HCT116 (cell line): ENCODE data around the gene DACH2. TPM values are rescaled to one million over a fixed set of nuclear protein-coding genes. Genes with fewer than 3 reads are reported as not detected.

Source experiments
- ATAC-seq: fragments of 200-7000 bp; cut with Tn5 transposase; 2 replicates; pipeline ENCODE4 v1.9.1; 2020; ENCODE audit warnings: mild to moderate bottlenecking, moderate library complexity
- BruUV-seq: library from RNA; stranded (reverse); fragments of 400-500 nt; replicated peaks from 2 replicates; lab custom pipeline; 2021; lab: Mats Ljungman, UMichigan
- CTCF ChIA-PET: fragments of 300-600 bp; sonication (Branson Sonifier 250); formaldehyde crosslinking; loops from one replicate; lab custom pipeline; 2021; ENCODE audit warnings: antibody characterized with exemption; lab: Charles Lee
- POLR2A ChIA-PET: fragments of 300-600, 350-600 bp; sonication (Branson Sonifier 250); formaldehyde crosslinking; loops from one replicate; lab custom pipeline; 2021; ENCODE audit warnings: antibody characterized with exemption; lab: Charles Lee
- RAD21 ChIA-PET, 2 experiments: fragments of 300-600 bp; sonication (Branson Sonifier 250); formaldehyde crosslinking; loops; one replicate each; lab custom pipeline; 2023; ENCODE audit warnings: low total read pairs in 2 of 2; ENCODE audit not compliant: uncharacterized antibody in 2 of 2, unreplicated experiment in 2 of 2, low non-redundant PET in 1 of 2; lab: Charles Lee
- DNase-seq: peaks from one replicate; pipeline ENCODE4 v3.0.0-alpha.2; 2010; ENCODE audit warnings: low read depth, low spot score
- H2AFZ ChIP-seq: fragments of 200-600 bp; shearing (Covaris generic), sonication (generic); 2 replicates; pipeline ENCODE4 v1.6.1; 2017; ENCODE audit warnings: low read depth, mixed run types, mixed read lengths, antibody characterized with exemption, low read length; ENCODE audit not compliant: poor library complexity, severe bottlenecking
- H3K27ac ChIP-seq: 2 replicates; pipeline ENCODE4 v1.5.1; 2012; ENCODE audit warnings: low read depth, low read length
- H3K27me3 ChIP-seq: fragments of 200-600 bp; sonication (generic); 2 replicates; pipeline ENCODE4 v1.6.1; 2016; ENCODE audit warnings: mixed run types, low read length, mixed read lengths; ENCODE audit not compliant: insufficient read depth
- H3K36me3 ChIP-seq, 2 experiments: fragments of 200-500 bp in 1 of 2; fragments of 200-600 bp in 1 of 2; sonication (Bioruptor generic) in 1 of 2; sonication (generic) in 1 of 2; 2 replicates each; pipeline versions ENCODE4 v1.5.1 to v1.6.1; 2014 to 2016; ENCODE audit warnings: low read length in 2 of 2, inconsistent platforms in 1 of 2, mixed read lengths in 1 of 2, mixed run types in 1 of 2; ENCODE audit not compliant: insufficient read depth in 2 of 2, control insufficient read depth in 1 of 2
- H3K4me1 ChIP-seq, 2 experiments: fragments of 200-600 bp in 1 of 2; sonication (generic) in 1 of 2; 2 replicates each; pipeline versions ENCODE4 v1.5.1 to v1.6.1; 2012 to 2017; ENCODE audit warnings: low read length in 2 of 2, inconsistent platforms in 1 of 2, mild to moderate bottlenecking in 1 of 2, mixed read lengths in 1 of 2, mixed run types in 1 of 2, moderate library complexity in 1 of 2; ENCODE audit not compliant: insufficient read depth in 2 of 2, control insufficient read depth in 1 of 2
- H3K4me2 ChIP-seq: fragments of 200-600 bp; sonication (generic); 2 replicates; pipeline ENCODE4 v1.6.1; 2017; ENCODE audit warnings: mixed run types, low read length, mixed read lengths
- H3K4me3 ChIP-seq, 2 experiments: fragments of 200-600 bp in 1 of 2; sonication (generic) in 1 of 2; replicated peaks in 1 of 2; 2 replicates each; pipeline ENCODE4 v1.5.1; 2011 to 2016; ENCODE audit warnings: low read length in 2 of 2, control low read depth in 1 of 2, low read depth in 1 of 2, mild to moderate bottlenecking in 1 of 2, mixed read lengths in 1 of 2, mixed run types in 1 of 2
- H3K79me2 ChIP-seq: fragments of 200-600 bp; sonication (generic); 2 replicates; pipeline ENCODE4 v1.6.1; 2017; ENCODE audit warnings: mild to moderate bottlenecking, mixed run types, low read length, moderate library complexity, mixed read lengths; ENCODE audit not compliant: insufficient read depth
- H3K9ac ChIP-seq: fragments of 200-600 bp; sonication (generic); 2 replicates; pipeline ENCODE4 v1.6.1; 2016; ENCODE audit warnings: low read length, mixed read lengths
- H3K9me2 ChIP-seq: fragments of 200-600 bp; sonication (generic), shearing (Covaris generic); 2 replicates; pipeline ENCODE4 v1.6.1; 2017; ENCODE audit warnings: mixed run types, mild to moderate bottlenecking, moderate library complexity; ENCODE audit not compliant: insufficient read depth
- H3K9me3 ChIP-seq, 2 experiments: fragments of 200-500 bp in 1 of 2; fragments of 200-600 bp in 1 of 2; sonication (Bioruptor generic) in 1 of 2; sonication (generic) in 1 of 2; 2 replicates each; pipeline ENCODE4 v1.6.1; 2014 to 2017; ENCODE audit warnings: low read length in 2 of 2, mixed read lengths in 2 of 2, inconsistent platforms in 1 of 2, low read depth in 1 of 2, mild to moderate bottlenecking in 1 of 2, mixed run types in 1 of 2, moderate library complexity in 1 of 2; ENCODE audit not compliant: control insufficient read depth in 1 of 2, insufficient read depth in 1 of 2
- H4K20me1 ChIP-seq: fragments of 200-600 bp; sonication (generic), shearing (Covaris generic); 2 replicates; pipeline ENCODE4 v1.6.1; 2017; ENCODE audit warnings: mixed run types, mild to moderate bottlenecking, moderate library complexity; ENCODE audit not compliant: insufficient read depth
- CTCF ChIP-seq, 3 experiments: fragments of 200-600 bp in 1 of 3; sonication (generic) in 1 of 3; IDR thresholded peaks in 2 of 3; conservative IDR thresholded peaks in 1 of 3; 2 replicates each; pipeline ENCODE4 v1.5.1; 2012 to 2017; ENCODE audit warnings: low read depth in 2 of 3, low read length in 2 of 3, antibody characterized with exemption in 1 of 3, borderline replicate concordance in 1 of 3, control low read depth in 1 of 3, mild to moderate bottlenecking in 1 of 3, mixed read lengths in 1 of 3, mixed run types in 1 of 3, moderate library complexity in 1 of 3; ENCODE audit not compliant: insufficient read depth in 1 of 3
- EGR1 ChIP-seq: IDR thresholded peaks from 2 replicates; pipeline ENCODE4 v1.6.1; 2012; ENCODE audit warnings: low read depth
- EZH2 ChIP-seq: fragments of 200-600 bp; sonication (generic); IDR thresholded peaks from 2 replicates; pipeline ENCODE4 v1.6.1; 2017; ENCODE audit warnings: antibody characterized with exemption, mixed run types
- EZH2phosphoT487 ChIP-seq: fragments of 200-600 bp; IDR thresholded peaks from 2 replicates; pipeline ENCODE4 v1.6.1; 2018; ENCODE audit warnings: antibody characterized with exemption, borderline replicate concordance
- POLR2AphosphoS5 ChIP-seq: IDR thresholded peaks from 2 replicates; pipeline ENCODE4 v1.6.1; 2011; ENCODE audit warnings: mild to moderate bottlenecking, low read depth, low read length, moderate library complexity
- SRF ChIP-seq: IDR thresholded peaks from 2 replicates; pipeline ENCODE4 v1.6.1; 2012; ENCODE audit warnings: low read depth
- TCF7L2 ChIP-seq: IDR thresholded peaks from 2 replicates; pipeline ENCODE4 v1.7.0; 2011; ENCODE audit warnings: borderline replicate concordance, inconsistent platforms; ENCODE audit not compliant: insufficient read depth, insufficient read length; ENCODE audit errors: extremely low read depth
- intact Hi-C: fragments of 100-400 bp; cut with micrococcal nuclease; formaldehyde crosslinking; loops from 2 replicates; pipeline ENCODE4 v1.10.0; 2022
- total RNA-seq: library from RNA; stranded (reverse); gene quantifications from one replicate; pipeline ENCODE4 v1.2.1, GENCODE V29; 2021; ENCODE audit not compliant: unreplicated experiment

Gene DACH2
- total RNA-seq, 1 experiment from 2014 or later: not detected

DNA sequence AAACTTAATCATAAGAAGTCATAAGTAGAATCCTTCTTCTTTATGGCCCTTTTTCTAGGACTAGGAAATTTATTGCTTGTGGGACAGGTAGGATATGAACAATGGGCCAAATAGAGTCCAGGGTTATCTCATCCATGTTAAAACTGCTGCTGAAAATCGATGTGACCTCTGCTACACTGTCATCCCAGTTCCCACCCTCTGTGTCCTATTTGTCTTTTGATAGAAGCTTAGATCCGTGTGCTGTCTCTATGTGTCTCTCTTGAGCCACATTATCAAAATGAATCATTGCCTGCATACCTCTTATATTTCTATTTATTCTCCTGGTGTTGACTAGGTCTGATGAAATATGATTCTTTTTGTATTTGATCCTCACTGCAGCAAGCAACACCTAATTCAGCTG lies 661.4 kb downstream of the DACH2 start:
- ATAC-seq: no peak
- no peaks in the 10 kb centered on the region for H4K20me1 ChIP-seq
- H3K9ac ChIP-seq: no peak overlapping the region
- BruUV-seq: no TSS peak
- DNase-seq: no peak
- TF ChIP-seq CTCF (IDR thresholded peaks at IDR 0.05 in 2 of 3, conservative IDR thresholded peaks at IDR 0.05 in 1 of 3; ENCODE audit: borderline replicate concordance in 1 of 3, insufficient read depth in 1 of 3, low read depth in 2 of 3, low read length in 2 of 3) (no peak), EGR1 (no peak)
- TF ChIP-seq, all 23 proteins: peak for 0
- Histone ChIP-seq H3K9me3 (no peaks in the 10 kb centered on the region), H3K79me2 (no peaks in the 10 kb centered on the region), H3K4me2 (no peak overlapping the region), H2AFZ (no peak overlapping the region), H3K27me3 (no peaks in the 10 kb centered on the region), H3K4me3 (no peak overlapping the region), H3K9me2 (no peaks in the 10 kb centered on the region), H3K4me1 (no peaks in the 10 kb centered on the region), H3K27ac (no peak overlapping the region), H3K36me3 (no peaks in the 10 kb centered on the region)
- RAD21 ChIA-PET: no interaction called here
- intact Hi-C loops: no loop called here
- POLR2A ChIA-PET: no interaction called here
- CTCF ChIA-PET: no interaction called here

DNA sequence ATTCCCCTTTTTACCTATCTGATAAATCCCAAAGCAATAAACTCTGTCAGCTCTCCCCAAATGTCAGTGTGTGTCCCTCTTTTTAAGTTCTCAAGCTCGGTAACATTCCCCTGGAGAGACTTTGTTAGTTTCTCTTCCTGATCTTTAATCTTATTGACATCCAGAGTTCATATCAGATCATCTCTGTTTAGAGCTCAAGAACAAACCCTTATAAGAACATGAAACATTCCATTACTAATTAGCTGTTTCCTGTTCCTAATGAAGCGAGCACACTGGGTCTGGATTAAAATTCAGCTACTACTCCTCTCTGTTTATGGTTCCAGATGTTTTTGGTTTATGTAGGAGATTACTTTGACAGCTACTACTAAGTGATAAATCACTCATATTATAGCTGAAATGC lies 681.5 kb downstream of the DACH2 start:
- RAD21 ChIA-PET: no interaction called here
- H3K9me3 ChIP-seq: no peaks in the 10 kb centered on the region; a peak in 1 of 4 replicates
- no TSS peak for BruUV-seq

More for the DNA sequence above, 681.5 kb downstream of the DACH2 start:
- no peak for TF ChIP-seq SRF
- no peak for TF ChIP-seq POLR2AphosphoS5
- TF ChIP-seq EZH2: no peak
- no peak for TF ChIP-seq TCF7L2
- no peak for TF ChIP-seq EZH2phosphoT487
- no peak for TF ChIP-seq CTCF (IDR thresholded peaks at IDR 0.05 in 2 of 3, conservative IDR thresholded peaks at IDR 0.05 in 1 of 3; ENCODE audit: borderline replicate concordance in 1 of 3, insufficient read depth in 1 of 3, low read depth in 2 of 3, low read length in 2 of 3)
- TF ChIP-seq, all 23 proteins: peak for 0
- CTCF ChIA-PET: no interaction called here
- no peaks in the 10 kb centered on the region for H4K20me1 ChIP-seq
- no peak overlapping the region for H3K4me2 ChIP-seq
- H3K27me3 ChIP-seq: no peaks in the 10 kb centered on the region
- H3K27ac ChIP-seq: no peak overlapping the region
- DNase-seq: no peak
- no peaks in the 10 kb centered on the region for H3K9me2 ChIP-seq
- intact Hi-C loops: no loop called here
- H2AFZ ChIP-seq: no peak overlapping the region
- no peaks in the 10 kb centered on the region for H3K4me1 ChIP-seq
- no peak for ATAC-seq
- no peaks in the 10 kb centered on the region for H3K36me3 ChIP-seq
- H3K9ac ChIP-seq: no peak overlapping the region
- no peaks in the 10 kb centered on the region for H3K79me2 ChIP-seq
- POLR2A ChIA-PET: no interaction called here
- no peak overlapping the region for H3K4me3 ChIP-seq
